PFSK-1 (cell line): ENCODE measurements around the gene MAFG.

Experiments used
- FOXP2 ChIP-seq: optimal IDR thresholded peaks from 2 replicates; pipeline ENCODE3; 2011; ENCODE audit warnings: borderline replicate concordance, control low read depth, inconsistent platforms; ENCODE audit not compliant: insufficient read depth; ENCODE audit errors: extremely low read length, extremely low read depth
- POLR2AphosphoS5 ChIP-seq: IDR thresholded peaks from 2 replicates; pipeline ENCODE4 v1.6.1; 2012; ENCODE audit warnings: low read depth, mild to moderate bottlenecking, control low read depth, low read length, moderate library complexity
- REST ChIP-seq, 2 experiments: IDR thresholded peaks; 2 replicates each; pipeline versions ENCODE4 v1.6.1 to v1.8.0; 2011 to 2012; ENCODE audit warnings: low read depth in 2 of 2, low read length in 2 of 2, control low read depth in 1 of 2, inconsistent platforms in 1 of 2, mild to moderate bottlenecking in 1 of 2, moderate library complexity in 1 of 2; ENCODE audit not compliant: insufficient read depth in 1 of 2
- SIN3A ChIP-seq: IDR thresholded peaks from 2 replicates; pipeline ENCODE4 v1.6.1; 2012; ENCODE audit warnings: mild to moderate bottlenecking, low read length, moderate library complexity, borderline replicate concordance; ENCODE audit not compliant: insufficient read depth
- TAF1 ChIP-seq: IDR thresholded peaks from 2 replicates; pipeline ENCODE4 v1.6.1; 2012; ENCODE audit warnings: low read length, control low read depth, borderline replicate concordance; ENCODE audit not compliant: insufficient read depth

The MAFG gene

GRCh38 chr17:81931557-81932332, 4.2 kb upstream of the MAFG start:
- no peak for TF ChIP-seq FOXP2

GRCh38 chr17:81931189-81931556, 3.6 kb upstream of the MAFG start:
- TF ChIP-seq SIN3A = no peak
- no peak for TF ChIP-seq FOXP2
- TF ChIP-seq POLR2AphosphoS5 = no peak
- TF ChIP-seq TAF1 = no peak

- TF ChIP-seq REST (IDR thresholded peaks at IDR 0.05; ENCODE audit: insufficient read depth in 1 of 2, low read depth in 2 of 2, low read length in 2 of 2) (peak; percentile 91 to 95), FOXP2 (no peak), TAF1 (no peak), POLR2AphosphoS5 (0 out of 2 replicates have a peak, but pooled peaks have one; percentile 2), SIN3A (no peak)
These were observed 2.9 kb upstream of the MAFG start for GRCh38 chr17:81930142-81931125.

- no peak for TF ChIP-seq FOXP2
- no peak for TF ChIP-seq SIN3A
- no peak for TF ChIP-seq POLR2AphosphoS5
- no peak for TF ChIP-seq REST (IDR thresholded peaks at IDR 0.05; ENCODE audit: insufficient read depth in 1 of 2, low read depth in 2 of 2, low read length in 2 of 2)
These were observed 2.0 kb upstream of the MAFG start for GRCh38 chr17:81929253-81930141.

- TF ChIP-seq SIN3A = peak; percentile 72; the same call in 1 of the 2 replicates
- TF ChIP-seq REST (IDR thresholded peaks at IDR 0.05; ENCODE audit: insufficient read depth in 1 of 2, low read depth in 2 of 2, low read length in 2 of 2) = peak in 1 of 2 experiments; percentile 28; a peak in 1 of 4 replicates
- TF ChIP-seq POLR2AphosphoS5 = 0 out of 2 replicates have a peak, but pooled peaks have one; percentile 27
- no peak for TF ChIP-seq FOXP2
These were observed 1.2 kb upstream of the MAFG start for GRCh38 chr17:81928544-81929252.
